NCI-H1694 treated with DMSO at 0.1 percent for 48 hours (cell line): ENCODE results near the gene GPHN.

ENCODE experiments used
- DNase-seq: peaks from one replicate; lab custom pipeline; 2025; lab: John Stamatoyannopoulos, UW

Gene GPHN

DNA sequence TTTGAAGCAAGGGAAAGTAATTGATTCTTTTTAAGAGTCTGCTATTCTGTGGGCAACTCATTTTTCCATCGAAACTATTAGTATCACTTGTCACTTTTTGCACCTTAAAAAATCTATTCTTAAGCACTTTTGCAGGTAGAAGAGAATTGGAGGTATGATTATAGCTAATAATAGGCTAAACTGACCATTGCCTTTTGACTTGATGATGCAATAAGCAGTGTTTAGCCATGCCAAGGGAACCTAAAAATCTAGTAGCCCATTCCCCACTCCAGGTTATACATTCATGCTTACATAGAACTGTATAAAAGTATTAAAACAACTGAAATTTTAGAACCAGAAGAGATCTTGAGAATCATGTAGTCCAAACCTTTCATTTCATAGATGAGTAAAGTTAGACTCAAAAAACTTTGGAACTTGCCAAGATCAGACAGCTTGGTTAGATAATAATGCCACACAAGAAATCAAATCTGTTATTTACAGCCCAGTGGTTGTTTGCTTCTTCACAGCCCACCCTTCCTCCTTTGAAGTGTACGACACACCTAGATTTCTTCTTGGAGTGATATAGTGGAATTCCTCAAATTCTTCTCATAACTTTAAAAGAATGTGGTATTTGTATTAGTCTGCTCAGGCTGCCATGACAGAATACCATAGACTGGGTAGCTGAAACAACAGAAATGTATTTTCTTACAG lies 659.6 kb downstream of the GPHN start:
- no peak for DNase-seq

DNA sequence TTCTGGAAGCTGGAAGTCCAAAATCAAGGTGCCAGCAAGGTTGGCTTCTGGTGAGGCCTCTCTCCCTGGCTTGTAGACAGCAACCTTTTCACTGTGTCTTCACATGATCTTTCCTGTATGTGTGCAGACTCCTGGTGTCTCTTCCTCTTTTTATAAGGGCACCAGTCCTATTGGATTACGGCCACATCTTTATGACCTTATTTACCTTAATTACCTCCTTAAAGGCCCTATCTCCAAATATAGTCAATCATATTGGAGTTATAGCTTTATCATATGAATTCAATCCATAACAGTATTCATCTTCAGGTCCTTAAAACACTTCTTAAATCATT lies 660.1 kb downstream of the GPHN start:
- DNase-seq = no peak

DNA sequence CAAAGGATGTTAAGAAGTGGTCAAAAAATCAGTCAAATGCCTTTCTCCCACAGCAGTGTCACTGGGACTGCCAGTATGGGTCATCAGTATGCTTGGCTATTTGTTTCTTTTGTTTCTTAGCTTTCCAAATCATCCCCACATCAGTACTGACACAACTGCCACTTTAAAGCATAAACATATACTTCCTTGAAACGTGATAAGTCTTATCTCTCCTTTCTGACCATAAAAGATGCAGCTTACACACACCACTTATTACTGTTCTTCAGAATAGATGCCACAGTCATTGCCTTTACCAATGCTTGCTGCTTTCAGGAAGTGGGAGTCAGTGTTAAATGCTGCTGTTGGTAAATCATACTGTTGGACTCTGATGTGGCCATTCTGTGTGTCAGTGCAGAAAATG lies 662.7 kb downstream of the GPHN start:
- no peak for DNase-seq

DNA sequence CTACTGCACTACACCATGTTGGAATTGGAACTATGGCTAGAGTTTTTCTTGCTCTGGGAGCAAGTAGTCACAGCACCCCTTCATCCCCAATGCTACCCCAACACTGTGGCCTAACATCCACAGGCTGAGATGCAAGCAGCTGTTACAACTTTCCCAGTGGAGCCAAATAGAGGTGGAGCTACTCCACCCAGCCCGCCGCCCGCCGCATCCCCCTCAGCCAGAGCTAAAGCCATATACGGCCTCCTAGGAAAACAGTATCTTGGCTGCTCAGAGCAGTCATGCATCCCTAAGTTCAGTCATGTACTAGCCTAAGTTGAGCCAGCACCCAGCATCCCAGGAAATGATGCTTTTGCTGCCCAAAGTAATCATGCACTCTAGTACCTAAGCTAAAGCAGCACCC lies 664.1 kb downstream of the GPHN start:
- no peak for DNase-seq

DNA sequence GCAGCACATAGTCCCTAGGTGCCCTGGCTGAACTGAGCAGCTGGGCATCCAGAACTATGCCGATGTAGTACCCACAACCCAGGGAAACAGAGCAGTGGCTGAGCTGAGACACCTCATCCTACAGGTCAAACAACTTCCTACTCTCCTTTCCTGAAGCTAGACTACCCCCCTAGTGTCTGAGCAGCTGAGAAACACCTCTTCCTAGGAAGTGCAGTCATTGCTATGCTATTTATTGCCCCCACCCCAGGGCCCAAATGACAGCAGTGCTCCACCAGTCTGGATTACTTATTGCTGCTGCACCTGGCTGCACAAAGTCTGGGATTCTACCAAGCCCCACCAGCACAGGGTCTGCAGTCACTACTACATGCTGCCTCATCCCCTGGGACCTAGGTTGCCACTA lies 664.6 kb downstream of the GPHN start:
- DNase-seq = no peak

DNA sequence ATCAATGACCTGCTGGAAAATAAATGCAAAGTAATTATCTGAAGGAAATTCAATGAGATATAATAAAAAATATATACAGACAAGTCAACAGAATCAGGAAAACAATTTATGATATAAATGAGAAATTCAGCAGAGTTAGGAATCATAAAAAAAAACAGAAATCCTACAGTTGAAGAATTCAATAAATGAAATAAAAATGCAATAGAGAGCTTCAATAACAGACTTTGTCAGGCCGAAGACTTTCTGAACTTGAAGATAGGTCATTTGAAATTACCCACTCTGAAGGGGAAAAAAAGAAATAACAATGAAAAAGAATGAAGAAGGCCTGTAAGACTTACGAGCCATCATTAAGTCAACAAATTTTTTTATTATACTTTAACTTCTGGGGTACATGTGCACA lies 665.8 kb downstream of the GPHN start:
- no peak for DNase-seq

DNA sequence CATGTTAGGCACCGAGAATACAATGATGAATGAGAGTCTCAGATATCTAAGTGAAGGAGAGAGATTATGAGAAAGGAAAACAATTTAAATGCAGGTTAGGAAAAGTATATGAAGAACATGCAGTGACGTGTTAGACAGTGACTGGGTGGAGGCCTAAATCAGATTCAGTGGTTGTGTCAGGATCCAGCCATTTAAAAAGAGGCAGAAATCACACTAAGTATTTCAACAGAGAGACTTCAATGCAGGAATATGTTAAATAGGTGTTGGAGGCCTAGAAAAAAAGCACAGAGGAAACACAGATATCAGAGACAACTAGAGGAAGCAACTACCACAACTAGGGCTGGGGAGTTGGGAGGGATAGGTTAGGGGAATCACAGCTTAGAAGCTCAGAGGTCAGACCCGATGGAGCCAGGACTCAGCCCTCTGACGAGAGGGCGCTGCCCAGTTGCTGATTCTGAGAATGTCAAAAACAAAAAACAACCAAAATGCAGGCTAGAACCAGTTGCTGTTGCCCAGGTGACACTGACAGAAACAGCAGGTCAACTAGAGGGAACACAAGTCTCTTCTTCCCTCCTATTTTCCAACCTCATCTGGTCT lies 678.3 kb downstream of the GPHN start:
- no peak for DNase-seq

DNA sequence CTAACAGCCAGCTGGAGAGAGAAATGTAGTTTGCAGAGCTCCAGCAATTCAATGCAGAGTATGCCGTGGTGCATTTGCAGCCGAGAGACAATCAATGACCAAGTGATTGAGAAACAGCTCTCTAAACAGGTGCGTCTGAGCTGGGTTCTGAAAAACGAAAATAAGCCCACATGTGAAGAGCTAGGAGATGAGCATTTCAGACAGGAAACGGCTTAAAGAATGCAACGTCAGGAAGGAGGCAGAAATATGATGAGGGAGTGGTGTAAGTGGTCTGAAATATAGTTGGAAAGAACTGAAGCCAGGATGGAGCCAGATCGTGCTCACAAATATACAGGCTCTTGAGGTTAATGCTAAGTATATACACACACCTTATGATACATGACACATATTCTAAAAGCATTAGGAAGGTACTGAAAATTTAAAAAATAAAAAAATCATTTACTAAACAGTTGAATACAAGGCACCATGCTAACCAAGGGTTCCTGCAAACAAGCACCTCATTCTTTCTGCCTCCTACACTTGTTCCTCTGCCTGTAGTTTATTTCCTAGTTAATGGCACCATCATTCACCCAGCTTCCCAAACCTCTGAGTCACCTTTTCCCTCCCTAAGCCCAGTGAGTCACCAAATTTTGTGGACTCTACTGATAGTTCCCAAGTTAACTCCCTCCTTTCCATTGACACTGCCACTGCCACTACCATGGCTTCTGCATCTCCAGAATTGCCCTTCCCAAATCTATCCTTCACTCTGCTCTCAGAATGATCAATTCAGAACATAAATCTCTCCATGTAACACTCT lies 679.0 kb downstream of the GPHN start:
- DNase-seq = no peak

DNA sequence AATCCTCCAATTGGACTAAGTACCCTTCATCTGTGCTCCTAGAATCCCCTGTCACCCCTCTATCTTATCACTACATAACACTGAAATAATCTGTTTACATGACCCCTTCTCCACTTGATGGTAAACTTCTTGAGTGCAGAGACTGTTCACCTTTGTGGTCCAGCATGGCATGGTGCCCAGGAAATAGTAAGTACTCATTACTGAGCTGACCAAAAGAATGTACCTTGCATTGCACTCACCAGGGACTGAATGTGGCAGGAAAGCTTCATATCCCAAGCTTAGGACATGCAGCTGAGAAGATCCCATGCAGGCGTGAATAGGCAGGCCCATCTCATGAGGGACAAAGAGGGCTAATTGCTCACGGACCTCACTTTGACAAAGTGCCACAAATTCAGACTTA lies 679.9 kb downstream of the GPHN start:
- DNase-seq = no peak

DNA sequence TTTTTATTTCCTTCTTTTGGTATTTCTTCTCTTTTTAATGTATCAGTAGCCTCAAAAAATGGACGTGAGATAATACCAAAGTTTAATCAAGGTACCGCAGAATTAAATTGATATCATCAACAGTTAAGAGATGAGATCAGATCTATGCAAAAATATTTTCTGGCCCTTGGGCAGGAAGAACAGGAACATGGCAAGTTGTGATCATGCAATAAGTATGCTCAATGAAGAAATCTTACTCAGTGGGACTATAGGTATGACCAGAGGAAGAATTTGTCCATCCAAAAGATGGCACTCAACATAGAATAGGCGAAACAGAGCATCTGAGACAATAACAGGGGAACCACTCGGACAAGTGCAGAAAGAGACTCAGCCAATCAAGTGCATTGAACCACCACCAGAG lies 680.4 kb downstream of the GPHN start:
- DNase-seq = no peak

DNA sequence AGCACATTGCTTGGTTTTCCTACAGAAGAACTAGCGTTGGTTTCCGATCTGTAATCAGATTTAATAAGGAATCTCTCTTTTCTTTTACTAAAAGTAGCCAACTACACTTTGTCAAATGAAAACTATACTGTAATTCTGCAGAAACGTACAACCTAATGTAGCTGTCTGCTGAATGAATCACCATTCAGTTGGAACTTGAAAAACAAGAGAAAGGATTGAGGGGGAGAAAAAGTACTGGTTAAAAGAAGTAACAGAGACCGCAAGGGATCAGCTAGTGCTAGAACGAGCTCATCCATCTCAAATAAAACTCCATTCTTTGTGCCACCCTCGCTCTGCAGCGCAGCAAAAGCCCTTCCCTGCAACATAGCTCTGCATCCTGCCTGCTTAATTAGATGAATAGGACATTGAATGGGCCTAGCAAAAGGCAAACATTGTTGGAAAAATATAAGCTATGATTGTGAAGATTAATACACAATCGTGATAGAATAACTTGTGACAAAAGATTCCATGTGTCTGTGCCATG lies 683.9 kb downstream of the GPHN start:
- no peak for DNase-seq

DNA sequence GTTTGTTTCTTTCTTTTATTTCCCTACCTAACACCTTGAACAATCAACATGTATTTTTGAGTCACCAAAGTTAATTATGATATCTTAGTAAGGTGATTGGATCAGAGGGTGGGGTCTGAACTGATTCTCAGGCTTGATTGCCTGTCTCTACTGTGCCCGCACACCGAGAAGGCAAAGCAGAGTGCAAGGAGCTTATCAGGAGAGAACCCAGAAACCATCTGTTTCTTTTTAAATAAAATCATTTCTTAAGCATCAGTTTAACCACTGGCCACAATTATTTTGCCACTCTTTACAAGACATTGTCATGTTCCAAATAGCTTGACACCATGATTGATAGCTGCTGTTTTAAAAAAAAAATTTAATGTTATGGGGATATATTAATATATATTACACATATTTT lies 684.4 kb downstream of the GPHN start:
- no peak for DNase-seq

DNA sequence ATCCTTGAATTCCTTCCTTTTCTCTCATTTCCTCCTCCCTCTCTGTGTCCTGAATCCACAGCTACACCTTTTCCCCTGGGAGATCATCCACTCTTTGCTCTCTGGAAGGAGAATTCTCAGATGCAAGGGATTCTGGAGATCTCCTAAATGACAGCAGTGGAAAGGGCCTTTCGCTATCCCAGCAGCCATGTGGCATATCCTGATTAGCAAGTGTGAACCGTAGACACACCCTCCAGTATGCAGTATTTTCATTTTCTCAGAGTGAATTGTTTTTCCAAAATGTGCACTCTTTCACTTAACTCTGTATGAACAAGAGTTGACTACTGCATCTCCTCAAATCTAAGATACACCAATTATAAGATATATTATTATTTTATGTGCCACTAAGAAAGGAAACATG lies 687.3 kb downstream of the GPHN start:
- DNase-seq = no peak

DNA sequence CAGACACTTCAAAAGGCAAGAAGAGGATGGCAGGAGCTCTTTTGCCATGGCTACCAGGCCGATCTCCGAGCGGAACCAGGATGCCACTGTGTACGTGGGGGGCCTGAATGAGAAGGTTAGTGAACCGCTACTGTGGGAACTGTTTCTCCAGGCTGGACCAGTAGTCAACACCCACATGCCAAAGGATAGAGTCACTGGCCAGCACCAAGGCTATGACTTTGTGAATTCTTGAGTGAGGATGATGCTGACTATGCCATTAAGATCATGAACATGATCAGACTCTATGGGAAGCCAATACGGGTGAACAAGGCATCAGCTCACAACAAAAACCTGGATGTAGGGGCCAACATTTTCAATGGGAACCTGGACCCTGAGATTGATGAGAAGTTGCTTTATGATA lies 691.1 kb downstream of the GPHN start:
- no peak for DNase-seq

DNA sequence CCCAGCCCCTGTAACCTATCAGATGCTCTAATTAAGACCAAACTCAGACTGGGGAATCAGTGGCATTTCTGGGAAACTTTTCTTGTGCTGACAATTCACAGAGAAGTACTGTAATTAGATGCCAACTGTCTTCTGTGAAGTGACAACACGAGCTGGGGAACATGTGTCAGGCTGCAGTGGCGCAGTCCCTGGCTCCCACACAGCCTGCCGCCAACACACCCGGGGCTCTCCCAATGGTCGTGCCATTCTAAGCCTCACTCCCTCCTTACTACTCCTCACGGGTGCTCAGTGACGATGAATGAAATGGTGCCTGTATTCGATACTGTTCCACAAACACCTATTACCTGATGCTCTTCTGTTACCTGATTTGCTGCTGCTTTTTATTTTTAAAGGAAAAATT lies 699.9 kb downstream of the GPHN start:
- no peak for DNase-seq

DNA sequence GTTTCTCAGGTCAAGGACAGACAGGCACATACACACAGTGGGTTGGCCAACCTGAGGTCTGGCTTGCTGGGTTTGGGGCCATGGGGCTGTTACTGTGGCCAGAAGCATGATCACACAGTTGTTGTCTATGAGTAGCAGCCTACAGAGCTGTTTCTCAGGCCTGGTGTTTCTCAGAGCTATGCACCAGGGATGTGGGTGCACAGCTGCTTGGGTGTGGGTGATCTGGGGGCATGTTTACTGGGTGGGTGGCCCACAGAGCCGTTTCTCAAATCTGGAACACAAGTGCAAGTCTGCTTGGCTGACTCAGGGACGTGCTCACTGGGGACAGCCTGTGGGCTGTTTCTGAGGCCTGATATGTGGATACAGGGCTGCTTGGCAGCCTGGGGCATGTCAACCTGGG lies 710.2 kb downstream of the GPHN start:
- no peak for DNase-seq

DNA sequence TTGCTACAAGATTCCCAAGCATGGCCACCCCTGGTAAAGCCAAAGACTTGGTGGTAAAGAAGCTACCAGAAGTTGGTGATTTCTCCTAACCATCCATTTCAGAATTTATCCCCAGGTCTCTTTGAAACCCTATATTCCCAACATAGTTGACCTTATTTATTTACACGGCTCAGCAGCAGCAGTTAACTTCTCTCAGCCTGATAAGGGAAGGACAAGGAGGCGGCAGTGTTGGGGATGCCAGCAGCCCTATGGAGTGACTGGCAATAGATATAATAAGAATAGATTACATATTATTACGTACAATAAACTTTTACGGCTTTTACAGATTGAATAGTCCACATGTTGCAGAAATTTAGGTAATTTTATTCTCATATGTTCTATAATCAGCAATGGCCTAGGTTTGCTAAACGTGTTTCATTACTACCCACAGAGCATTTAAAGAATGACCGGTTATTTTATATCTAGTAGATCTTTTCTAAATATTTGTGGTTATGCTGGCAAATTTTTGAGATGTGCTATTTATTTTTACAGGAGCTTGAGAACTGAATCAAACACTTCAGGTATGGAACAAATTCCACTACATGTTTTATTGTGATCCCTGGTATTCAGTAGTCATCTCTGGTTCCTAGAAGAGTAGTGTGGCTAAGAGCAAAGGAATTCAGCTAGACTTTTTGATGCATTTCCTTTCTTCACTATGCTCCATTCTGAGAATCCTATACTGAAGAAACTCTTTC lies 713.5 kb downstream of the GPHN start:
- no peak for DNase-seq

DNA sequence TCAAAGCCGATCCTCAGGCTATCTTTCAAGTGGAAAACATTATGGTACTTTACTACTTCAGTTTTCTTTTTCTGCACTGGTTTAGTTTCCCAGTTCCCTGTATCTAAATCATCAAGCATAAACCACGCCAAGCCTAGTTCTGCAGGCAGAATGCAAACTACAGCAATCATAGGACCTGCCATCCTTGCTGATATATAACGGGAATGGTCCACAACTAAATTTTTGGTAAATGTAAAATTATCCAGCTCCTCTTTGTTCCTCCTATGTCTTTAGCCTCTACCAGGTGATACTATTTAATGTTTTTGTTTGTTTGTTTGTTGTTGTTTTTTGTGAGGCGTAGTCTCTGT lies 714.0 kb downstream of the GPHN start:
- no peak for DNase-seq

DNA sequence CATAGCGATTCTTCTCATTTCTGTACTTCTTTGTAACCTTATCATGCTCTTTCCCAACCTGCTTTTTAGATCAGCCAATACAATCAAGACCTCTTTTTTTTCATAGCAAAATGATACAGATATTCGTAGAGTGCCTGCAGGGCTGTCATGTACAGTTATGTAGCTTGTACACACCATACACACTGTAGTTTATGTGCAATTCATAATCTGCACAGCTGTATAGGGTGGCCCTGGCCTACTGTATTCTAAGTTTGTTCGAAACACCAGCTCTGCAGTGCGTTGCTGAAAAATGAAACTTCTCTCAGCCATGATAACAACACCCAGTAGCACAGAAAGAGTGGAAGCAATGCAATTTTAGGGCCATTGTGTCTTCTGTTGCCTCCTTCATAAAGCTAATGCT lies 717.6 kb downstream of the GPHN start:
- no peak for DNase-seq

DNA sequence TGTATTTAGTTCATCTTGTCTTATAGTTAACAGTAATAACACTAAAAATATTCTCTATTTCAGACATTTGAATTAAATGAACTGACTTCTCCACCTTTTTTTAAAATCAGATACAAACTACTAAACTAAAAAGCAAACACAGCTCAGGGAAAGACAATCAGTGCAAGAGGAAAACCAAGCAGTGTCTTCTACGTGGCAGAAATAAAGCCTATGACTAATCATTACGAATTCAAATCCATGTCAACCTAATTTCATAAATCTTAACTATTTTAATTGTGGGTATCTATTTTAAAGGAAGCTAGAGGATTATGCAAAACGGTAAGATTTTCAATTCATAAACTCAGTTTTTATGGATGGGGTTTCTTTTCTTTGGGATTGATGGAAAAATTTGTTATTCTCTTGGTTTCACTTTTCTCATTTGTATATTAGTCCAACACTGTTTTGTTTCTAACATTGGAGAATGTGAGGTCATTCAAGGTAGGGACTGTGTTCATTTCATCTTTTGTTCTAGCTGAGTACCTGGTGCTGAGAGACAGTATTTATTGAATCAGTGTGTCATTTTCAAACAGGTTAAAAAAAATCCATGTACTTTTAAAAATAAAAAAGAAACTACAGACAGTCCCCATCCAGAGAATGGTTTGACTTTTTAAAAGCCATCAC lies 720.5 kb downstream of the GPHN start:
- DNase-seq = no peak
